H9 (cell line): ENCODE measurements around the gene SIN3B. TPM values are rescaled to one million over a fixed set of nuclear protein-coding genes. Genes with fewer than 3 reads are reported as not detected.

Experiments used
- DNase-seq: peaks from one replicate; pipeline ENCODE4 v3.0.0-alpha.2; 2017
- H2AFZ ChIP-seq: one replicate; pipeline ENCODE4 v1.6.1; 2013; ENCODE audit warnings: mild to moderate bottlenecking, low read length, control low read depth, moderate library complexity
- H2AK5ac ChIP-seq: 2 replicates; pipeline ENCODE4 v1.6.1; 2013; ENCODE audit warnings: low read length, control low read depth, mixed read lengths; ENCODE audit not compliant: insufficient read length
- H2BK120ac ChIP-seq: one replicate; pipeline ENCODE4 v1.6.1; 2013; ENCODE audit warnings: low read depth, mild to moderate bottlenecking, low read length, control low read depth, inconsistent platforms; ENCODE audit not compliant: poor library complexity, severe bottlenecking
- H2BK12ac ChIP-seq: 2 replicates; pipeline ENCODE4 v1.6.1; 2013; ENCODE audit warnings: low read length, control low read depth, mixed read lengths, low read depth; ENCODE audit not compliant: insufficient read length
- H2BK15ac ChIP-seq: 2 replicates; pipeline ENCODE4 v1.6.1; 2013; ENCODE audit warnings: low read depth, low read length, control low read depth
- H2BK20ac ChIP-seq: one replicate; pipeline ENCODE4 v1.6.1; 2013; ENCODE audit warnings: low read depth, mild to moderate bottlenecking, low read length, control low read depth, inconsistent platforms; ENCODE audit not compliant: poor library complexity, severe bottlenecking
- H2BK5ac ChIP-seq: 2 replicates; pipeline ENCODE4 v1.6.1; 2013; ENCODE audit warnings: low read length, control low read depth, mixed read lengths; ENCODE audit not compliant: insufficient read length
- H3K14ac ChIP-seq: 2 replicates; pipeline ENCODE4 v1.6.1; 2013; ENCODE audit warnings: low read length, control low read depth; ENCODE audit not compliant: insufficient read depth
- H3K18ac ChIP-seq: 2 replicates; pipeline ENCODE4 v1.6.1; 2013; ENCODE audit warnings: low read depth, mild to moderate bottlenecking, mixed read lengths, low read length, control low read depth; ENCODE audit not compliant: insufficient read length
- H3K23ac ChIP-seq: 2 replicates; pipeline ENCODE4 v1.6.1; 2013; ENCODE audit warnings: low read length, control low read depth, mixed read lengths, low read depth; ENCODE audit not compliant: insufficient read length
- H3K23me2 ChIP-seq: 2 replicates; pipeline ENCODE4 v1.6.1; 2013; ENCODE audit warnings: low read depth, mild to moderate bottlenecking, mixed read lengths, low read length, control low read depth; ENCODE audit not compliant: insufficient read length, poor library complexity, severe bottlenecking
- H3K27ac ChIP-seq: 2 replicates; pipeline ENCODE4 v1.5.1; 2013; ENCODE audit warnings: low read length, control low read depth, mixed read lengths, low read depth; ENCODE audit not compliant: insufficient read length
- H3K27me3 ChIP-seq: 2 replicates; pipeline ENCODE4 v1.6.1; 2013; ENCODE audit warnings: low read length, control low read depth, inconsistent platforms; ENCODE audit not compliant: insufficient read depth
- H3K4ac ChIP-seq: 2 replicates; pipeline ENCODE4 v1.6.1; 2013; ENCODE audit warnings: low read depth, mild to moderate bottlenecking, control low read depth, inconsistent platforms, low read length, moderate library complexity
- H3K4me1 ChIP-seq: 2 replicates; pipeline ENCODE4 v1.6.1; 2013; ENCODE audit warnings: low read length, control low read depth, inconsistent platforms; ENCODE audit not compliant: insufficient read depth
- H3K4me2 ChIP-seq: 2 replicates; pipeline ENCODE4 v1.6.1; 2013; ENCODE audit warnings: low read length, control low read depth, mixed read lengths; ENCODE audit not compliant: insufficient read length, insufficient read depth
- H3K56ac ChIP-seq: 2 replicates; pipeline ENCODE4 v1.6.1; 2013; ENCODE audit warnings: low read depth, mild to moderate bottlenecking, mixed read lengths, low read length, control low read depth; ENCODE audit not compliant: insufficient read length
- H3K79me1 ChIP-seq: 2 replicates; pipeline ENCODE4 v1.6.1; 2013; ENCODE audit warnings: low read depth, mild to moderate bottlenecking, moderate library complexity, low read length, control low read depth, inconsistent platforms; ENCODE audit not compliant: insufficient read depth, poor library complexity, severe bottlenecking
- H3K79me2 ChIP-seq: 2 replicates; pipeline ENCODE4 v1.6.1; 2013; ENCODE audit warnings: low read length, control low read depth, inconsistent platforms; ENCODE audit not compliant: insufficient read depth
- H3K9ac ChIP-seq: 2 replicates; pipeline ENCODE4 v1.6.1; 2013; ENCODE audit warnings: low read length, control low read depth, mixed read lengths; ENCODE audit not compliant: insufficient read length; ENCODE audit errors: extremely low read depth
- H3K9me3 ChIP-seq: one replicate; pipeline ENCODE4 v1.6.1; 2013; ENCODE audit warnings: low read depth, low read length, inconsistent platforms; ENCODE audit not compliant: control insufficient read depth
- H3T11ph ChIP-seq: one replicate; pipeline ENCODE4 v1.6.1; 2013; ENCODE audit warnings: mild to moderate bottlenecking, low read length, control low read depth, inconsistent platforms
- H4K20me1 ChIP-seq: one replicate; pipeline ENCODE4 v1.6.1; 2013; ENCODE audit not compliant: control insufficient read depth, insufficient read length, insufficient read depth
- H4K5ac ChIP-seq: 2 replicates; pipeline ENCODE4 v1.6.1; 2013; ENCODE audit warnings: low read depth, mild to moderate bottlenecking, mixed read lengths, low read length, control low read depth; ENCODE audit not compliant: insufficient read length
- H4K8ac ChIP-seq: replicated peaks from 2 replicates; pipeline ENCODE4 v1.6.1; 2013; ENCODE audit warnings: low read length, control low read depth, mixed read lengths, low read depth; ENCODE audit not compliant: insufficient read length
- H4K91ac ChIP-seq: 2 replicates; pipeline ENCODE4 v1.6.1; 2013; ENCODE audit warnings: low read depth, mild to moderate bottlenecking, moderate library complexity, mixed read lengths, low read length, control low read depth; ENCODE audit not compliant: insufficient read length
- H3K27ac Mint-ChIP-seq, 3 experiments: 2 replicates in 2 of 3; 3 replicates in 1 of 3; pipeline ENCODE4 v1.8.0; 2020 to 2021; ENCODE audit warnings: mixed read lengths in 3 of 3, mild to moderate bottlenecking in 1 of 3, moderate library complexity in 1 of 3
- H3K27me3 Mint-ChIP-seq: 2 replicates; pipeline ENCODE4 v1.8.0; 2021; ENCODE audit warnings: low read depth, mild to moderate bottlenecking, moderate library complexity, mixed read lengths
- H3K36me3 Mint-ChIP-seq, 3 experiments: 2 replicates in 2 of 3; 3 replicates in 1 of 3; pipeline ENCODE4 v1.8.0; 2020 to 2021; ENCODE audit warnings: low read depth in 3 of 3, mixed read lengths in 3 of 3; ENCODE audit not compliant: insufficient read depth in 1 of 3
- H3K4me1 Mint-ChIP-seq, 2 experiments: 2 replicates each; pipeline ENCODE4 v1.8.0; 2020; ENCODE audit warnings: mixed read lengths in 2 of 2
- H3K4me3 Mint-ChIP-seq, 2 experiments: 2 replicates in 1 of 2; 3 replicates in 1 of 2; pipeline ENCODE4 v1.8.0; 2020 to 2021; ENCODE audit warnings: mild to moderate bottlenecking in 2 of 2, mixed read lengths in 2 of 2, moderate library complexity in 1 of 2
- H3K9me3 Mint-ChIP-seq, 2 experiments: 2 replicates in 1 of 2; 3 replicates in 1 of 2; pipeline ENCODE4 v1.8.0; 2020; ENCODE audit warnings: mild to moderate bottlenecking in 2 of 2, mixed read lengths in 2 of 2, moderate library complexity in 1 of 2
- WGBS: extraction: QIAGEN DNeasy Blood & Tissue Kit; methylation state at CpG from one replicate; pipeline ENCODE4 v1.1.7; 2013; ENCODE audit warnings: missing lambda C conversion rate, low lambda C conversion rate, mixed read lengths; ENCODE audit not compliant: insufficient read length; ENCODE audit errors: extremely low coverage; 5-methylcytosine and 5-hydroxymethylcytosine counted together
- total RNA-seq: library from RNA; stranded (reverse); gene quantifications from 2 replicates; pipeline ENCODE4 v1.2.1, GENCODE V29; 2021
- TF ChIP-seq, protein P1 (sequence below): fragments of 200-600 bp; sonication (generic); conservative IDR thresholded peaks from 3 replicates; pipeline ENCODE4 v1.8.0; 2021; ENCODE audit warnings: antibody characterized with exemption, mild to moderate bottlenecking

Gene SIN3B
- total RNA-seq, 1 experiment from 2014 or later, result 72.7 TPM

DNA sequence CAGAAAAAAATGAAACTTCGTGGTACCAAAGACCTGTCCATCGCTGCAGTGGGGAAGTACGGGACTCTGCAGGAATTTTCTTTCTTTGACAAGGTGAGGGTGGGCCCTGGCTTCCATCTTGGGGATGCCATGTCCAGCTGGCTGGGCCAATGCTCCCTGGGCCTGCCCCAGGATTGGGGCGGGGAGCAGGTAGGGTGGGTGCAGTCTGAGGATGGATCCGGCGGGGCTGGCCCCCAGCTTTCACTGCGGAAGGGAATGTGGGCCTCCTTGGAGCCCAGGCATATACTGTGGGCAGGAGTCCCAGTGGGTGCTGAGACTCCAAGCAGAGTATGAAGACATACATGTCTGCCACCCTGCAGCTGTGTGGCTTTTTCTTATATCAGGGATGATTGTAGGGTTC is 23.9 kb downstream of the SIN3B start:
- Histone ChIP-seq H2BK120ac (no peak overlapping the region), H3K9ac (no peak overlapping the region), H2BK20ac (no peak overlapping the region), H2AK5ac (no peak overlapping the region), H3K79me2 (no peaks in the 10 kb centered on the region), H4K91ac (no peak overlapping the region), H3K4me1 (no peaks in the 10 kb centered on the region), H3K79me1 (no peaks in the 10 kb centered on the region), H3T11ph (no peak overlapping the region), H3K27me3 (no peaks in the 10 kb centered on the region), H3K23me2 (no peaks in the 10 kb centered on the region), H4K5ac (no peak overlapping the region), H3K18ac (no peak overlapping the region), H3K9me3 (no peaks in the 10 kb centered on the region), H3K27ac (no peak overlapping the region), H3K14ac (no peak overlapping the region), H3K23ac (no peak overlapping the region), H4K8ac (no peak overlapping the region), H2BK12ac (no peak overlapping the region), H4K20me1 (no peaks in the 10 kb centered on the region), H2AFZ (no peak overlapping the region), H3K4ac (no peak overlapping the region), H2BK5ac (no peak overlapping the region), H3K4me2 (no peak overlapping the region), H3K56ac (no peak overlapping the region), H2BK15ac (no peak overlapping the region)
- Mint-ChIP-seq H3K27me3 (no peaks in the 10 kb centered on the region), H3K27ac (no peak overlapping the region), H3K9me3 (no peaks in the 10 kb centered on the region), H3K4me3 (no peak overlapping the region), H3K4me1 (no peaks in the 10 kb centered on the region), H3K36me3 (peaks cover 38 to 81% (median 73%) of the 10 kb centered on the region in 3 experiments; a peak in 6 of 7 replicates)
- DNase-seq, result no peak
- TF ChIP-seq, protein P1, sequence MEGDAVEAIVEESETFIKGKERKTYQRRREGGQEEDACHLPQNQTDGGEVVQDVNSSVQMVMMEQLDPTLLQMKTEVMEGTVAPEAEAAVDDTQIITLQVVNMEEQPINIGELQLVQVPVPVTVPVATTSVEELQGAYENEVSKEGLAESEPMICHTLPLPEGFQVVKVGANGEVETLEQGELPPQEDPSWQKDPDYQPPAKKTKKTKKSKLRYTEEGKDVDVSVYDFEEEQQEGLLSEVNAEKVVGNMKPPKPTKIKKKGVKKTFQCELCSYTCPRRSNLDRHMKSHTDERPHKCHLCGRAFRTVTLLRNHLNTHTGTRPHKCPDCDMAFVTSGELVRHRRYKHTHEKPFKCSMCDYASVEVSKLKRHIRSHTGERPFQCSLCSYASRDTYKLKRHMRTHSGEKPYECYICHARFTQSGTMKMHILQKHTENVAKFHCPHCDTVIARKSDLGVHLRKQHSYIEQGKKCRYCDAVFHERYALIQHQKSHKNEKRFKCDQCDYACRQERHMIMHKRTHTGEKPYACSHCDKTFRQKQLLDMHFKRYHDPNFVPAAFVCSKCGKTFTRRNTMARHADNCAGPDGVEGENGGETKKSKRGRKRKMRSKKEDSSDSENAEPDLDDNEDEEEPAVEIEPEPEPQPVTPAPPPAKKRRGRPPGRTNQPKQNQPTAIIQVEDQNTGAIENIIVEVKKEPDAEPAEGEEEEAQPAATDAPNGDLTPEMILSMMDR, result no peak
- WGBS, result no CpG with 5 or more reads among the region's 7 CpGs
